HepG2 (cell line): ENCODE results near the gene TMEM63C. TPM values are rescaled to one million over a fixed set of nuclear protein-coding genes. Genes with fewer than 3 reads are reported as not detected.

Experiments used
- FIP1L1 ChIP-seq: fragments of 200-400 bp; formaldehyde crosslinking; IDR thresholded peaks from 2 replicates; pipeline ENCODE4 v1.6.1; 2018; ENCODE audit warnings: low read depth, mild to moderate bottlenecking, low read length, moderate library complexity, borderline replicate concordance; ENCODE audit not compliant: insufficient read depth
- NRL ChIP-seq: sonication (generic); formaldehyde crosslinking; IDR thresholded peaks from 2 replicates; pipeline ENCODE4 v1.5.0; 2020; ENCODE audit warnings: missing genetic modification reagents, mild to moderate bottlenecking, moderate library complexity, borderline replicate concordance
- REPIN1 ChIP-seq: sonication (generic); formaldehyde crosslinking; IDR thresholded peaks from 2 replicates; pipeline ENCODE4 v1.8.0; 2022; ENCODE audit warnings: missing genetic modification reagents, low read depth, mild to moderate bottlenecking, borderline replicate concordance
- RFX5 ChIP-seq: IDR thresholded peaks from 2 replicates; pipeline ENCODE4 v1.6.1; 2011; ENCODE audit warnings: low read depth, low read length, improper control_type of control experiment
- SALL1 ChIP-seq: sonication (generic); formaldehyde crosslinking; IDR thresholded peaks from 2 replicates; pipeline ENCODE4 v1.8.0; 2022; ENCODE audit warnings: mild to moderate bottlenecking, missing genetic modification reagents
- TOPORS ChIP-seq: sonication (generic); formaldehyde crosslinking; IDR thresholded peaks from 2 replicates; pipeline ENCODE4 v1.8.0; 2023; ENCODE audit warnings: mild to moderate bottlenecking, missing genetic modification reagents
- YY1 ChIP-seq: IDR thresholded peaks from 2 replicates; pipeline ENCODE4 v1.6.1; 2011; ENCODE audit warnings: low read length, low read depth, moderate library complexity, mild to moderate bottlenecking; ENCODE audit not compliant: insufficient read depth, insufficient replicate concordance
- ZFP41 ChIP-seq: sonication (generic); formaldehyde crosslinking; IDR thresholded peaks from 2 replicates; pipeline ENCODE4 v1.4.0; 2020; ENCODE audit warnings: mild to moderate bottlenecking, missing genetic modification reagents, borderline replicate concordance
- ZNF274 ChIP-seq: sonication (generic); formaldehyde crosslinking; IDR thresholded peaks from 2 replicates; pipeline ENCODE4 v1.5.1; 2020; ENCODE audit warnings: mild to moderate bottlenecking, missing genetic modification reagents
- ZNF292 ChIP-seq: sonication (generic); formaldehyde crosslinking; IDR thresholded peaks from 2 replicates; pipeline ENCODE4 v1.8.1; 2022; ENCODE audit warnings: mild to moderate bottlenecking, low read depth, missing genetic modification reagents, borderline replicate concordance
- ZNF883 ChIP-seq: sonication (generic); formaldehyde crosslinking; IDR thresholded peaks from 2 replicates; pipeline ENCODE4 v1.5.1; 2020; ENCODE audit warnings: mild to moderate bottlenecking, missing genetic modification reagents; ENCODE audit errors: not compliant biosample characterization
- polyA plus RNA-seq, 8 experiments: library from polyadenylated mRNA; depleted of rRNA in 3 of 8; stranded (reverse) in 7 of 8; unstranded in 1 of 8; fragments of >200 nt; fragmentation: Illumina TruSeq in 4 of 8; extraction: Trizol in 4 of 8; gene quantifications; 2 replicates each; pipeline versions ENCODE4 v1.2.1 to v1.2.3, GENCODE V29; 2011 to 2016; ENCODE audit warnings: low read depth in 4 of 8, missing spikeins in 1 of 8, mixed read lengths in 1 of 8; ENCODE audit not compliant: insufficient read depth in 1 of 8
- total RNA-seq, 5 experiments: library from RNA; depleted of rRNA; stranded (reverse); fragments of >200 nt; fragmentation: Illumina TruSeq; extraction: Trizol; gene quantifications; 2 replicates each; pipeline ENCODE4 v1.2.3, GENCODE V29; 2016; ENCODE audit warnings: low read depth in 1 of 5
- TF ChIP-seq, protein P1 (sequence below): sonication (generic); formaldehyde crosslinking; IDR thresholded peaks from 2 replicates; pipeline ENCODE4 v1.4.0; 2020; ENCODE audit warnings: mild to moderate bottlenecking, missing genetic modification reagents, borderline replicate concordance
- TF ChIP-seq, protein P2 (sequence below): IDR thresholded peaks from 2 replicates; pipeline ENCODE4 v1.6.1; 2016; ENCODE audit warnings: low read depth, borderline replicate concordance
- TF ChIP-seq, protein P3 (sequence below): sonication (generic); formaldehyde crosslinking; IDR thresholded peaks from 2 replicates; pipeline ENCODE4 v1.5.0; 2020; ENCODE audit warnings: mild to moderate bottlenecking, low read depth, missing genetic modification reagents, borderline replicate concordance
- TF ChIP-seq, protein P4 (sequence below): sonication (generic); formaldehyde crosslinking; IDR thresholded peaks from 2 replicates; pipeline ENCODE4 v1.8.1; 2023; ENCODE audit warnings: missing genetic modification reagents, mild to moderate bottlenecking, borderline replicate concordance
- TF ChIP-seq, protein P5 (sequence below): sonication (generic); formaldehyde crosslinking; IDR thresholded peaks from 2 replicates; pipeline ENCODE4 v1.5.0; 2020; ENCODE audit warnings: missing genetic modification reagents, mild to moderate bottlenecking, borderline replicate concordance
- TF ChIP-seq, protein P6 (sequence below): sonication (generic); formaldehyde crosslinking; IDR thresholded peaks from 2 replicates; pipeline ENCODE4 v1.5.1; 2020; ENCODE audit warnings: mild to moderate bottlenecking, missing genetic modification reagents, moderate library complexity

The TMEM63C gene
- total and polyA plus RNA-seq, 2 of the 13 experiments (the other 11 are each of a cell fraction or from before 2014, with no cell fraction given): 0.17 to 0.27 TPM

DNA sequence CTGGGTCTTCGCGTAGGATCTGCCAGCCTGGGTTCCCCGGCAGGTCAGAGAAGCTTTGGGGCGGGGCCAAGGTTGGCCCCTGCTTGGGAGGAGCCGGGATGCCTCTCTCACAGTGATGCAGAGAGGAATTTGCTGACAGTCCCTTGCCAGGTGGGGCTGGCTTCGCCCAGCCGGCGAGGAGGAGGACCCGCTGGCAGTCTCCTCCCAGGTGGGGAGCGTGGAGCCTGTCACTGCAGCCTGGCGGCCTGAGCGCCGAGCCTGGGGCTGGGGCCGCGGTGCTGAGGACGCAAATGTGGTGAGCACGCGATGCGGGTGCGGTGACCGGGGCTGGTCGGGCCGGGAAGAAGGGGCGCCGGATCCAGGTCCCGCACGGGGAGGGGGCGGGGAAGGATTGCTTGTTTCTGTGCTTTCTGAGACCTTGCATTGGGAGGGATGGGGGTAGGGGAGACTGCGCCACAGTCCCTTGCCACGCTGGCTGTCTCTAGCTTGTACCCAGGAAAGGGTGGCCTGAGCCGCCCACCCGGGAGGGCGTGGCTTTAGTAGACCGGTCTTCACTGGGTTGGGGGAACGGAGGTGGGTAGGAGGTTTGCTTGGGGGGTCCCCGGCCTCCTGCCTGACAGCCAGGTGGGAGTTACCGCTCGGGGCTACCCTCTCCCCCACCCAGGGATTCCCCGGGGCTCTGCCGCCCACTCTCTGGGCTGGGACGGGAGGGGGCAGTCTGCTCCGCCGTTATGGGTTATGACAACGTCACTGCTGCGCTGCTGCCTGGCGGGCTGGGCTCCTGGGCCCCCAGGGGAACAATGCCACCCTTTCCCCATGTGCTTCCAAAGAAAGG lies at the start of gene TMEM63C (continued):
- TF ChIP-seq, protein P1, sequence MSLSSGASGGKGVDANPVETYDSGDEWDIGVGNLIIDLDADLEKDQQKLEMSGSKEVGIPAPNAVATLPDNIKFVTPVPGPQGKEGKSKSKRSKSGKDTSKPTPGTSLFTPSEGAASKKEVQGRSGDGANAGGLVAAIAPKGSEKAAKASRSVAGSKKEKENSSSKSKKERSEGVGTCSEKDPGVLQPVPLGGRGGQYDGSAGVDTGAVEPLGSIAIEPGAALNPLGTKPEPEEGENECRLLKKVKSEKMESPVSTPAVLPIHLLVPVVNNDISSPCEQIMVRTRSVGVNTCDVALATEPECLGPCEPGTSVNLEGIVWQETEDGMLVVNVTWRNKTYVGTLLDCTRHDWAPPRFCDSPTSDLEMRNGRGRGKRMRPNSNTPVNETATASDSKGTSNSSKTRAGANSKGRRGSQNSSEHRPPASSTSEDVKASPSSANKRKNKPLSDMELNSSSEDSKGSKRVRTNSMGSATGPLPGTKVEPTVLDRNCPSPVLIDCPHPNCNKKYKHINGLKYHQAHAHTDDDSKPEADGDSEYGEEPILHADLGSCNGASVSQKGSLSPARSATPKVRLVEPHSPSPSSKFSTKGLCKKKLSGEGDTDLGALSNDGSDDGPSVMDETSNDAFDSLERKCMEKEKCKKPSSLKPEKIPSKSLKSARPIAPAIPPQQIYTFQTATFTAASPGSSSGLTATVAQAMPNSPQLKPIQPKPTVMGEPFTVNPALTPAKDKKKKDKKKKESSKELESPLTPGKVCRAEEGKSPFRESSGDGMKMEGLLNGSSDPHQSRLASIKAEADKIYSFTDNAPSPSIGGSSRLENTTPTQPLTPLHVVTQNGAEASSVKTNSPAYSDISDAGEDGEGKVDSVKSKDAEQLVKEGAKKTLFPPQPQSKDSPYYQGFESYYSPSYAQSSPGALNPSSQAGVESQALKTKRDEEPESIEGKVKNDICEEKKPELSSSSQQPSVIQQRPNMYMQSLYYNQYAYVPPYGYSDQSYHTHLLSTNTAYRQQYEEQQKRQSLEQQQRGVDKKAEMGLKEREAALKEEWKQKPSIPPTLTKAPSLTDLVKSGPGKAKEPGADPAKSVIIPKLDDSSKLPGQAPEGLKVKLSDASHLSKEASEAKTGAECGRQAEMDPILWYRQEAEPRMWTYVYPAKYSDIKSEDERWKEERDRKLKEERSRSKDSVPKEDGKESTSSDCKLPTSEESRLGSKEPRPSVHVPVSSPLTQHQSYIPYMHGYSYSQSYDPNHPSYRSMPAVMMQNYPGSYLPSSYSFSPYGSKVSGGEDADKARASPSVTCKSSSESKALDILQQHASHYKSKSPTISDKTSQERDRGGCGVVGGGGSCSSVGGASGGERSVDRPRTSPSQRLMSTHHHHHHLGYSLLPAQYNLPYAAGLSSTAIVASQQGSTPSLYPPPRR (CRISPR knock-in tag): 0 out of 2 replicates have a peak, but pooled peaks have one; percentile 33
- TF ChIP-seq, protein P2, sequence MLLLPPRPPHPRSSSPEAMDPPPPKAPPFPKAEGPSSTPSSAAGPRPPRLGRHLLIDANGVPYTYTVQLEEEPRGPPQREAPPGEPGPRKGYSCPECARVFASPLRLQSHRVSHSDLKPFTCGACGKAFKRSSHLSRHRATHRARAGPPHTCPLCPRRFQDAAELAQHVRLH (CRISPR knock-in tag): no peak
- TF ChIP-seq, protein P3, sequence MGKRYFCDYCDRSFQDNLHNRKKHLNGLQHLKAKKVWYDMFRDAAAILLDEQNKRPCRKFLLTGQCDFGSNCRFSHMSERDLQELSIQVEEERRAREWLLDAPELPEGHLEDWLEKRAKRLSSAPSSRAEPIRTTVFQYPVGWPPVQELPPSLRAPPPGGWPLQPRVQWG (CRISPR knock-in tag): no peak
- peak; percentile 18 for TF ChIP-seq YY1
- TF ChIP-seq, protein P4, sequence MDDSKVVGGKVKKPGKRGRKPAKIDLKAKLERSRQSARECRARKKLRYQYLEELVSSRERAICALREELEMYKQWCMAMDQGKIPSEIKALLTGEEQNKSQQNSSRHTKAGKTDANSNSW: no peak
- TF ChIP-seq SALL1 (CRISPR knock-in tag): peak; percentile 17; the same call in 1 of the 2 replicates
- TF ChIP-seq RFX5: no peak
- TF ChIP-seq ZFP41 (CRISPR knock-in tag): no peak
- TF ChIP-seq ZNF274 (CRISPR knock-in tag): 0 out of 2 replicates have a peak, but pooled peaks have one; percentile 20
- TF ChIP-seq, protein P5, sequence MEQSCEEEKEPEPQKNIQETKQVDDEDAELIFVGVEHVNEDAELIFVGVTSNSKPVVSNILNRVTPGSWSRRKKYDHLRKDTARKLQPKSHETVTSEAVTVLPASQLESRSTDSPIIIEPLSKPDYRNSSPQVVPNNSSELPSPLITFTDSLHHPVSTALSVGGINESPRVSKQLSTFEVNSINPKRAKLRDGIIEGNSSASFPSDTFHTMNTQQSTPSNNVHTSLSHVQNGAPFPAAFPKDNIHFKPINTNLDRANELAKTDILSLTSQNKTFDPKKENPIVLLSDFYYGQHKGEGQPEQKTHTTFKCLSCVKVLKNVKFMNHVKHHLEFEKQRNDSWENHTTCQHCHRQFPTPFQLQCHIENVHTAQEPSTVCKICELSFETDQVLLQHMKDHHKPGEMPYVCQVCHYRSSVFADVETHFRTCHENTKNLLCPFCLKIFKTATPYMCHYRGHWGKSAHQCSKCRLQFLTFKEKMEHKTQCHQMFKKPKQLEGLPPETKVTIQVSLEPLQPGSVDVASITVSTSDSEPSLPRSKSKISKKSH: 0 out of 2 replicates have a peak, but pooled peaks have one; percentile 43
- peak; percentile 60; the same call in 1 of the 2 replicates for TF ChIP-seq NRL (CRISPR knock-in tag)
- TF ChIP-seq REPIN1 (CRISPR knock-in tag): no peak
- no peak for TF ChIP-seq FIP1L1
- TF ChIP-seq, protein P6, sequence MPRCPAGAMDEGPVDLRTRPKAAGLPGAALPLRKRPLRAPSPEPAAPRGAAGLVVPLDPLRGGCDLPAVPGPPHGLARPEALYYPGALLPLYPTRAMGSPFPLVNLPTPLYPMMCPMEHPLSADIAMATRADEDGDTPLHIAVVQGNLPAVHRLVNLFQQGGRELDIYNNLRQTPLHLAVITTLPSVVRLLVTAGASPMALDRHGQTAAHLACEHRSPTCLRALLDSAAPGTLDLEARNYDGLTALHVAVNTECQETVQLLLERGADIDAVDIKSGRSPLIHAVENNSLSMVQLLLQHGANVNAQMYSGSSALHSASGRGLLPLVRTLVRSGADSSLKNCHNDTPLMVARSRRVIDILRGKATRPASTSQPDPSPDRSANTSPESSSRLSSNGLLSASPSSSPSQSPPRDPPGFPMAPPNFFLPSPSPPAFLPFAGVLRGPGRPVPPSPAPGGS (CRISPR knock-in tag): 0 out of 2 replicates have a peak, but pooled peaks have one; percentile 32
- TF ChIP-seq ZNF883: peak; percentile 40
- TF ChIP-seq TOPORS (CRISPR knock-in tag): no peak
- TF ChIP-seq ZNF292 (CRISPR knock-in tag): 0 out of 2 replicates have a peak, but pooled peaks have one; percentile 17
